GM18520 (cell line): Measurements from ENCODE around the gene KIF25.

Experiments
- ATAC-seq: cut with Tn5 transposase; IDR thresholded peaks from one replicate; pipeline ENCODE4 v1.9.1; 2021; ENCODE audit not compliant: unreplicated experiment

KIF25 gene

DNA sequence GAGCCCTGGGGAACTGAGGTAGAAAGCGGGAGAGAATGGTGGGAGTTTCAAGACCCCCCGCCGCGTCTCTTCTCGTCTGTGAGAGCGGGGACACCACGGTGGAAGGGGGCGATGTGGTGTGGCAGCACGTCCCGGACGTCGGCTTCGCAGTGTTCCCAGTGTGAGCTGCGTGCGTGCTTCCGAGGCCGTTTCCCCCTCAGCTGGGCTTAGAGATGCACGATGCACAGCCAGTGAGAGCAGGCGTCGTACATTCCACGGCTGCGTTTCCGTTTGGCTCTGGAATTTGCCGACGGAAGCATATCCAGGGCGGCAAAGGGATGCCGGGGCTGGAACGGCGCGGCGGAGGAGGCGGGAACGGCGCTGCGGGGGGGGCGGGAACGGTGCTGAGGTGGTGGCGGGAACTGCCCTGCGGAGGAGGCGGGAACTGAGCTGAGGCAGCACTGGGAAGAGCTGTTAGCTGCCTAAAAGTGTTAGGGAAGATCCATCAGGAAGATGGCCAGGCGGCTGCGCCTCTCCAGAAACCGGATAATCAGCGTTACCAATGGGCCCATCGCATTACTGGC, 37.7 kb downstream of the KIF25 start:
- ATAC-seq, result no peak

DNA sequence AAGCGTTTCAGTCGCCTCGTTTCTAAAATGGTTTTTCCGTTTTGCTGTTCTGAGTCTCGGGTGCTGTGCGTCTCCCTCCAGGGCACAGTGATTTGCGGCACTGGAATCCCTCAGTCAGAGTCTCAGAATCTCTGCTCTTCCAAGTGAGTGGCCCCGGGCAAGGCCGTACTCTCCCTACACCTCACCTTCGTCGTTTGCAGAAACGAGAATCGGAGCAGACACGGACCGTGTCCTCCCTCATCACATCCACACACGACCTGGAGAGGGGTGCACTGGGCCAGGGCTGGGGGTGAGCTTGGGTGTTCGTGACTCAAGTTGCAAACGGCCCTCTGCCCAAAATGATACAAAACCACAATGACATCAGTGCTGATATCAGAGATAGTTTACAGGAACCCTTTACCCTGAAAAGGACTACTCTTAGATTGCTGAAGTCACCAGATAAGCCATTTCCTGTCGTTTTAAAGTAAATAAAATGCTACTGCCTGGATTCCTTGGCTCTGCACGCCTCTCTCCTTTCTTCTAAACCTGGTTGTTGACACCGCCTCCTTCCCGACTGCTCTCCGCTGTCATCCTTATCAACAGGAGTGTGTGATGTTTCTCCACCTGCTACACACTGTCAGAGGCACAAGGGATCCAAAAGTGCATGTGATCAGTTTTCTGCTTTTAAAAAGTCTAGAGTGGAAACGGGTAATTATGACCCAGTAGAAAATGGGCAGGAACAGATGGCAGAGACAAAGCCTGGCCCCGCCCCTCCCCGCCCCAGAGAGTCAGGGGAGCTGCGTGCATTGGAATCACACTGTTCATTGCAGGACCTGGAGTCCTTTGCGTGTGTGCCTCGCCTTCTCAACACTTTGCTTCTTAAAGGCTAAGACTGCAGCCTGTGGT, 38.4 kb downstream of the KIF25 start:
- no peak for ATAC-seq

DNA sequence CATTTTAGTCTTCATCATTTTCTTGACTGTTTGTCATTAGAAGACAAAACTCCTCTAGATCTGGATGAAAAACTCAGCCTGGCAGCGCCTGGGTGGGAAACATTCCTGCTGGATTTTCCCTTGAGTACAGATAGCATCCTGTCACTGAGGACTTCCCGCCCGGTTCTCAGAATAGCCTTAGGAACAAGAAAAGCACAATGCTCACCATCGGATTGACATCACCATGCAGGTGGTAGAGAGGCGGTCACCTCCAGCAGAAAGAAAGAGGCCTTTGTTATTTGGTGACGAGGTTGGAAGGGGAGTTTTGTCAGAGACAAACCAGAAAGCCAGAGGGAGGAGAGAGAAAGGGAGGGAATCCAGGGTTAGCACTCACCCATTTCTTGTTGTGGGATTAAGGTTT, 39.8 kb downstream of the KIF25 start:
- no peak for ATAC-seq

DNA sequence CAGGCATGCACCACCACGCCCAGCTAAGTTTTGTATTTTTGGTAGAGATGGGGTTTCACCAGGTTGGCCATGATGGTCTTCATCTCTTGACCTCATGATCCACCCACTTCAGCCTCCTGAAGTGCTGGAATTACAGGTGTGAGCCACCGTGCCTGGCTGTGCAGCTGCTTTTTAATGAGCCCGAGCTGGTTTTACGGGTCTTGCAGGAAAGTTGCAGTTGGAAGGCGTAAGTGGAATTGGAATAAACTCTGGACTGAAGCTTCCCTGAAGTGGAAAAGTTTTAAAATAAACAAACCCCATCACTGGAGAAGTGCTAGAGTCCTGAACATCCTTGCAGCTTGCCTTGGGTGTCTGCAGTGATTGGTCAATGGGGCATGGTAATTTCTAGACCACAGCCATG, 40.4 kb downstream of the KIF25 start:
- no peak for ATAC-seq

DNA sequence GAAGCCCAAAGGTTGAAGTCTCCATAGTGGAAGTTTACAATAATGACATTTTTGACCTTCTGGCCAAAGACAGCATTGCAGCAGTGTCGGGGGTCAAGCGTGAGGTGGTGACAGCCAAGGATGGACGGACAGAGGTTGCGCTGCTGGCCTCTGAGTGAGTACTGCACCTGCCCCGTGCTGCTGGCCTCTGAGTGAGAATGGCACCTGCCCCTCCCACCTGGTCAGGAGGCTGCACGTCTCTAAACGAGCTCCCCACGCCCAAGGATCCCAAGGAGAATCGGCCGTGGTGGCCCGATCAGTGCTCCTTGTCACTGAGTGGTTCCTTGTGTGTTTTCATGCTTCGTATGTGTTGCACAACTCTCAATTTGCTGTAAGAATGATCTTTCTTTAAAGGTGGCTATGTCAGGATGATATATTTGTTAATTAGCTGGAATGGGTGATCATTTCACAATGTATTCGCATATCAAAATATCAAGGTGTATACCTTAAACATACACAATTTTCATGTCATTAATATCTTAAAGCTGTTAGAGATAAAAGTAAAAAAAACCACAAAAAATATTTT, 41.2 kb downstream of the KIF25 start:
- no peak for ATAC-seq

DNA sequence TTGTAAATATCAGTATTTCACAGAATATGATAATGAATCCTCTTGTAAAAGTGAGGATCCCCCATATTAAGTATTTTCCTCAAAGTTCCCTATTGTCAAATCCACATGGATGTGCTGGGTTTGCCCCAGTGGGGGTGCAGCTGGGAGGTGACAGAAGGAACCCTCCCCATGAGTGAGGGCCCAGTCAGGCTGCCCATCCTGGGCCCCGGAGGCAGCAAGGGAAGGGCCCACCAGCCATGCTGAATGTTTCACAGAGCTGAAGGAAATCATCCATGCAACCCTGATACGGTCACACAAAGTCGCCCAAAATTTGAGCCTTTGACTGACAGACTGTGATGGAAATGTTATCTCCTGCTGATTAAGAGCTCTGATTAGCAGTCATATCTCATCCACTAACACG, 41.8 kb downstream of the KIF25 start:
- no peak for ATAC-seq

DNA sequence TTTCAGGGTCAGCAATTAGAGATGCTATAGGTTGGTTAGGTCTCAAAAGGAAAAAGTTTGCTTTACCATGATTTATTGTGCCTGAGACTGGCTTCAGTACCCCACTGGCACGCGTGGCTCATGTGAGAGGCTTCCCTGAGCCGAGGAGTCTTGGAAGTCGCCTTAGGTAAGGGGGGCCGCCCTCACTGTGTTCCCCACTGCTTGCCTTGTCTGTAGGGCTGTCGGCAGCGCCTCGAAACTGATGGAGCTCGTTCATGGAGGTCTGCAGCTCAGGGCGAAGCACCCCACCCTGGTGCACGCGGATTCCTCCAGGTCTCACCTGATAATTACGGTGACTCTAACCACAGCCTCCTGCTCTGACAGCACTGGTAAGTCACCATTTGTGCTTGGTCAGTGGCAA, 42.4 kb downstream of the KIF25 start:
- ATAC-seq, result no peak

DNA sequence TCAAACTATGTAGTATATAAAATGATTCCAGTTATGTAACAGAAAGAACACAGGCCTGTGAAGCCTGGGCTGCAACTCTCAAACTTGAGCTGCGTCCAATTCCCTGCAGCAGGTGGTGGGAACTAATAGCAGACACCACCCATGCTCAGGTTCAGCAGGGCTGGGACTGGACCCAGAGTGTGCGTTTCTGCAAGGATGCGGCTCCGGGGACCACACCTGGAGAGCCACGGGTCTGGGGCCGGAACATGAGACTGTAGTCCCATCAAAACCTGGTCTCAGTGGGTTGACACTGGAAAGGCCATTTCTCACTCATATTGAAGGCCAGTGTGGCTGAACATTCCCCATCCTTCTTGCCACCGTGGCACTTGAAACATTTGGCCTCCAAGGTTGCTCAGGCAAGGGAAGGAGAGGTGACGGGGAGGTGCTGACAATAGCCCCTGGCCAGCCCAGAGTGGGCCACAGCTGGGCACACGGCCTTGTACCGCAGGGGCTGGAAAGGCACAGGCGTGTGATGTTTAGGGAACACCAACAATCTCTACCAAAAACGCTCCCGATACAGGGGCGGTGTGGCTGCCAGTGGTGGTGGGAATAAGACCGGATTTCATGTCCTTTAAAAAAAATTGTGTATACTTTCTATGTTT, 43.5 kb downstream of the KIF25 start:
- no peak for ATAC-seq

DNA sequence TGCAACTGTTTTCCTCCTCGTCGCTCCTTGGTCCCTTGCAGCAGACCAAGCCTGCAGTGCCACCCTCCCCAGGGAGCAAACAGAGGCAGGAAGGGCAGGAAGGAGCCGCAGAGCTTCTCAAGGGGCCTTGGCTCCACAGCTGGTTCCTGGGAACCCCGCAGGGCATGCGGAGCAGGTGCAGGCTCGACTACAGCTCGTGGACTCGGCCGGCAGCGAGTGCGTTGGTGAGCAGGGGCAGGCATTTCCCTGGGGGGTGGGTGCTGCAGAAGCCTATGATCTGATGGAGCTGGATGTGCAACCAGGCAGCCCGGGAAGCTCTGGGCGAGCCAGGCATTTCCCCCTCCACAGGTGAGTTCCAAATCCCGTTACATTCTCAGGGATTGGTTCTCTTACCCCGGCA, 44.5 kb downstream of the KIF25 start:
- no peak for ATAC-seq

DNA sequence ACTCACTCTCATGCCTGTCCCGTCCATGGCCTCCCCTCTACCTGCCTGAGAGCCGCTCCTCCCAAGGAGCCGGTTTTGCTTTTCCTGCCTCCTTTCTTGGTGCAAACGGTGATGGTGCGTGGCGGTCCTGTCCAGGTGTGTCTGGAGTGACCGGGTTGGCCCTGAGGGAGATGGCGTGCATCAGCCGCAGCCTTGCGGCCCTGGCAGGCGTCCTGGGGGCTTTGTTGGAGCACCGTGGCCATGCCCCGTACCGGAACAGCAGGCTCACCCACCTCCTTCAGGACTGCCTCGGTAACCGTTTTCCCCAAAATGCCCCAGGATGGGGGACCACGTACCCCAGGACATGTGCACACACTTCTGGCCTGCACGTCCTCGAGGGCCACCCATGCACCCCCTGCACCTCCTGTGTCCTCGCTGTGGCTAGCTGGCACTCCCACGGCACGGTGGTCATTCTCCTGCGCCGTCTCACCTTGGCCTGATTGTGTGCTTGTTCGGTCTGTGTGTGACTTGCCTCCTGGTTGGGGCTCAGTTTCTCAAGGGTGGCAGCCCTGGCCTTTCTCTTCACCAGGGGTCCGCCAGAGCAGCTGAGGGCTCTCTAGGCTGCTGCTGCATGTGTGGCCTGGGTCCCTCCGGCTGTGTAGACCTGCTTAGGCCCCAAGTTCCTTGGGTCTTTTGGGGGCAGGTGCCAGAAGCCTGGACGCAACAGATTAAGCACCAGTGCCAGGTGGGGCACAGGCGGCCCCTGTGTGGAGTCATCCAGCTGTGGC, 45.1 kb downstream of the KIF25 start:
- ATAC-seq, result no peak

DNA sequence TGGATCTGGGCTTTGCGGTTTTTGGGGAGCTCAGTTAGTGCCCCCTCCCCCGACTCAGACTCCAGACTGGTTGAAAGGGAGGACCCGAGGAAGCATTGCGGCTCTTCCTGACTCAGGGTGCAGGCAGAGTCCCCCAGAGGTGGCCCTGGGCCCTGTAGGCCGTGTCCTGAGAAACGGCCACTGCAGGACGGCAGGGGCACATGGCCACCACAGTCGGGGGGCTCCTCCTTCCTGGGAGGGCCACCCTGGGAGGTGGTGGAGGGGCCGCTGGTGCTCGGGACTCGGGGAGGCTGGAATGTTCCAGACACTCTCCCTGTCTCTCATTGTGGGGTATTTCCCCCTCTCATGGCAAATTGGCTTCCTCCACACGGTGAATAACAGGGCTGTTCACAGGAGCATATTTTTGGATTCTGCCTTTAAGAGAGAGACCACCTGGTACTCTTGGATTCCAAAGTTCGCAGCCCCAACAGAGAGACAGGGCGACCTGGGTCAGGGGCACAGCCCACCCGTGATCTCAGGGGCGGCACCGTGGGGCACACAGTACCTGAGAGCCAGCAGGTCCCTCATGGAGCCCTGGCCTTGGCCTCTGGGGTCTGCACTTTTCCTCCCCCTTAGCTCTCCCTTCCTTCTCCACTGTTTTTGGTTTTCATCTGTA, 45.8 kb downstream of the KIF25 start:
- no peak for ATAC-seq

DNA sequence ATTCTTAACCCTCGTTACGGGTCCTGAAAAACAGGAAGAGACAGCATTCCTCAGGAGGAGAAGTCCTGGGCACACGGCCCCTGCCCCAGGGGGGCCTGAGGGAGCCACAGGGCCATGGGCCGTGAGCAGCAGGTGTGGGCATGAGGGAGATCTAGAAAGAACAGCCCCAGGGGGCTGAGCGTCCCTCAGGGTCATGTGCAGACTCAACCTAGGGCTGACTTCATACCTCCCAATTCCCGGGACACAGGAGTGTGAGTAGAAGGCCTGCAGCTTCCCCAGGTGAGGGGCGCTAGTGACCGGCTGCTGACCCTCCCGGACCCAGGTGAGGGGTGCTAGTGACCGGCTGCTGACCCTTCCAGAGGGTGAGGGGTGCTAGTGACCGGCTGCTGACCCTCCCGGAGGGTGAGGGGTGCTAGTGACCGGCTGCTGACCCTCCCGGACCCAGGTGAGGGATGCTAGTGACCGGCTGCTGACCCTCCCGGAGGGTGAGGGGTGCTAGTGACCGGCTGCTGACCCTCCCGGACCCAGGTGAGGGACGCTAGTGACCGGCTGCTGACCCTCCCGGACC, 46.5 kb downstream of the KIF25 start:
- no peak for ATAC-seq

DNA sequence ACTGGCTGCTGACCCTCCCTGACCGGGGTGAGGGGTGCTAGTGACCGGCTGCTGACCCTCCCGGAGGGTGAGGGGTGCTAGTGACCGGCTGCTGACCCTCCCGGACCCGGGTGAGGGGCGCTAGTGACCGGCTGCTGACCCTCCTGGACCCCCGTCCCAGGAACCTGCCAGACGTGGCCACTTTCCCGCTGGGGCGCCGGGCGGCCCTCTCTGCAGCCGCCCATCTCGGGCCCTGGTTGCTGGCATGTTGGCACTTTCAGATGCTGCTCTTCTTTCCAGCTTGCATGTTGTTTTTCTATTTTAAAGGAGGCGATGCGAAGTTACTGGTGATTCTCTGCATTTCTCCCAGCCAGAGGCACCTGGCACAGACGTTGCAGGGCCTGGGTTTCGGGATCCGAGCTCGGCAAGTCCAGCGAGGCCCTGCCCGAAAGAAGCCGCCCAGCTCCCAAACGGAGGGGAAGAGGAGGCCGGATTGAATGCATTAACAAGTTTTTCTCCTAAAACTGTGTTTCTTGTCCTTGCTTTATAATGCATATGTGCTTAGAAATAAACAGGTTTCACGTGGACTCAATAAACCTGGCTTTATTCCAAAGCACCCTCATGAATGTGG, 47.2 kb downstream of the KIF25 start:
- ATAC-seq, result no peak

DNA sequence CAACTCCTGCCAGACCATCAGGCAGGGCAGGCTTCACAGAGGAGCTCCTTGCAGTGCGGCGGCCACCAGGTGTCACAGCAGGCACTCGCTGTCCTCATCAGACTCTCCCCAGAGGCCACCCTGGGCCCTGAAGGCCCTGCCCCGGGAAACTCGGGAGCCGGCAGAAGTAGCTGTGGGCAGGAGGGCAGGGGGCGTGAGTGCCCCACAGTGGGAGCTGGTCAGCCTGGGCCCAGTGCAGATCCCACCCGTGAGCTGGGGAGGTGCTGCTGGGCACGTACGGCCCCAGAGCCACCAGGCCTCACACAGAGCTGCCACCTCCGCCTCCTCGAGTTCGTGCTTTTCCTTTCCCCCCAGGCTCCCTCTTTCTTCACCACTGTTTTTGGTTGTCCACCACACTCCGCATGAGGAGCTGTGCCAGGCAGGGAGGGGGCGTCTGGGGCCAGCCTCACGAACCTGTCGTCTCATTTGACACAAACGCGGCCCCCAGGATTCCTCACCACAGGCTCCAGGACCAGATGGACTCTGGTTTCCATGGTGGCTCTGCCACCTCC, 47.7 kb downstream of the KIF25 start:
- ATAC-seq, result no peak

DNA sequence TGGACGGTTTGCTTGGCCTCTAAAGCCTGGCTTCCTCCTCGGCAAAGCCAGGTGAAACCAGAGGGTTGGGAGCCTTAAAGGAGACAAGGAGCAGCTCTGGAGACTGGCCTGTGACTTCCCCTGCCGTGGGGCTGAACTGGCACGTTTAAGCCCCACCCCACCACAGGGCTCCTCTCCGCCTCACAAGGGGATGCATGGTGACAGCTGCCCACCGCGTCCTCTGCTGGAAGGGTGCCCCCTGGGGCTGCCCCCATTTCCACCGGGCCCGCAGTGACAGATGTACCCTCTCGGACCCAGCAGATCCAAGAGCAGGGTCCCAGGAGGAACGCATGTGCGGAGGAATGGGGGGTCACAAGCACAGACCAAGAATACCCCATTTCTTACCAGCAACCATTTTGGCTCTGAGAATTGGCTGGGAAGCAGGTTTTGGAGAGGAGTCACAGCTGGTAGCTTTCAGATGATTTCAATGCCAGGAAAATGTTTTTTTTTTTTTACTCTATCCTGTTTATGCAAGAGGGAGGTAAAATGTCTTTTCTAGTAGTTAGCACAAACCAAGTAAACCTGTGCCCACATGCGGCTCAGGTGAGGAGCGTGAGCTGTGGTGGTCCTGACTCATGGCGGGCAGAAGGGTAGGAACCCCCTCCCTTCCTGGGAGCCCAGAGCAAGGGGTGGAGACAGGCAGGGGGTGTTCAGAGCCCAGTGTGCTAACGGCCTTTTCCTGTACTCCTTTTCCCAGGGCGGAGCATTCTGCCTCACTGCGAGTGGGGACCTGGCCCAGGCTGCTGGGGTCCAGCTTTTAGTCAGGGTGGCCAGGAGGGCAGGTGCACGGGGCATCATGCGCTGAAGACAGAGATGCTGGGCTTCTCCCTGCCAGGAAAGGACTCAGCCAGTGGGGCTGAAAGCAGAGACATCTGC, 48.5 kb downstream of the KIF25 start:
- ATAC-seq, result no peak

DNA sequence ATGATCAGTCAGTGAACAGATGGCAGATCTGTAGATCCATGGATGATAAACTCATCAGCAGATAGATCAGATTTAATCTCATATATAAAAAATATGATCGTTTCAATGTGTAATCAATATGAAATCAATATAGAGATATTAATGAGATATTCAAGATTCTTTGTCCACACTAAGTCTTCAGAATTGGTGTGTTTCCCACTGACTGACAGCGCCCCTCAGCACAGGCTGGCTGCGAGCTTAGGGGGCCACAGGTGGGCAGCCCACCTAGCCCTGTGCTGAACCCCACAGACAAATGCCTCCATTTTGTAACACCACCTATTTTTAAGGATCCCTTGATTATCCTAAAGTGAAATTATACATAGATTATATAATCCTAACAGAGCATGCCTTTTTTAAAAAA, 49.2 kb downstream of the KIF25 start:
- no peak for ATAC-seq

DNA sequence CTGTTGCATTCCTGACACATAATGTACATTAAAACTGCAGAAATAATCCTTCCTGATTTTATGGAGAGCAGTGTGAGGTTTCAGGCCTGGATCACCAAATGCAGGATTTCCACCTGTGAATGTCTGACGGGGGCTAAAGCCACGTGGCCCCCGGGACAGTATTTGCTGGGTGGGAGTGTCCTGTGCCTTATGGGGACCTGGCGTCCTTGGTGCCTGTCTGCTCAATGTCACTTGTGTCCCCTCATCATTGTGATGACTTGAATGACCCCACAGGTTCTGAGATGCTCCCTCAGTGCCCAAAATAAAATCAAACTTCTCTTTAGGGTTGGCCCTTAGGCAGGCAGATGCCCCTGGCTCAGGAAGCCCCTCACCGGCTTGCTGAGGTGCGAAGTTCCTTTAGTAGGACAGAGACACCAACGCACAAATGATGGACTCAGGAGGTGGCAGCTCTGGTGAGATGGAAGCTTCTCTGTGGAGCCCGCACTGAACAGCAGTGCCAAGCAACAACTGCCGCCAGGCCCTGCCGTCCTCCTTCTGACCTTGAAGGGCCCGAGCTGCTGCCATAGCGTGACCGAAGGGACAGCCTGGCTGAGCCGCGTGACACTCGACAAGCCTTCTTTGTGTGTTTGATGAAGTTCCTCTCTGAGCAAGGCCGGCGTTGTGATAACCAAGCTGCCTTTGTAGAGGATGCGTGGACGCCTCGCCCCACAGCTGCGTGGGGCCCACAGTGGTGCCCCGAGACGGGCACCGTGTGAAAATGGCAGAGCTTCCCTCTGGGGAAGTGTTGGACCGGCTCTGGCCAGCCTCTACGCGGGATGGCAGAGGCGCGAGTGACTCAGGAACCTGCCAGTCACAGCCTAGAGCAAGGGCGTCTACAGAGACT, 50.6 kb downstream of the KIF25 start:
- ATAC-seq, result no peak

DNA sequence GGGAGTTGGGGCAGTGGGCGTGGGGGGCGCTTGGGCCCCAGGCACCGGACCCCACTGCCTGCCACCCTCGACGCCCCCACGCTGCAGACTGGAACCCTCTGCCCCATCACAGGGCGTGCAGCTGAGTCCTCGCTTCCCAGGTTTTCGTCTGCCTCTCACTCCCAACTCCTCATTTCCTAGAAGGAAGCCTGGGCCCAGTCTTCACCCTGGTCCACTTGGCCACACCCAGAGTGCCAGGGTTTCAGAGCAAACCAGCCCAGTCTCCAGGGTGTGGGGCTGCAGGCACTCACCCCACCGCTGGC, 51.2 kb downstream of the KIF25 start:
- no peak for ATAC-seq
